ENCODE data around the gene MAPT.

The MAPT gene

GRCh38 chr17:45977976-45978626 lies 83.7 kb downstream of the MAPT start:
- no peak for TF ChIP-seq CTCF (IDR thresholded peaks at IDR 0.05; ENCODE audit: low read length, missing control alignments)
- no peak overlapping the region for H3K4me3 ChIP-seq (replicated peaks; ENCODE audit: low read depth, low read length)
- no peak for DNase-seq (ENCODE audit: low read depth)

GRCh38 chr17:45979137-45979536 lies 84.8 kb downstream of the MAPT start:
- no peak for TF ChIP-seq CTCF (IDR thresholded peaks at IDR 0.05; ENCODE audit: low read length, missing control alignments)
- no peak overlapping the region for H3K4me3 ChIP-seq (replicated peaks; ENCODE audit: low read depth, low read length)
- DNase-seq (ENCODE audit: low read depth), result no peak

- H3K4me3 ChIP-seq (replicated peaks; ENCODE audit: low read depth, low read length), result no peak overlapping the region
- DNase-seq (ENCODE audit: low read depth), result no peak
- no peak for TF ChIP-seq CTCF (IDR thresholded peaks at IDR 0.05; ENCODE audit: low read length, missing control alignments)
Measured at GRCh38 chr17:45980855-45981254, 86.5 kb downstream of the MAPT start.

GRCh38 chr17:45981306-45981705 lies 87.0 kb downstream of the MAPT start:
- TF ChIP-seq CTCF (IDR thresholded peaks at IDR 0.05; ENCODE audit: low read length, missing control alignments), result no peak
- DNase-seq (ENCODE audit: low read depth), result no peak
- no peak overlapping the region for H3K4me3 ChIP-seq (replicated peaks; ENCODE audit: low read depth, low read length)

GRCh38 chr17:45982791-45983613 lies 88.6 kb downstream of the MAPT start:
- no peak for TF ChIP-seq CTCF (IDR thresholded peaks at IDR 0.05; ENCODE audit: low read length, missing control alignments)

GRCh38 chr17:45983614-45984310 lies 89.4 kb downstream of the MAPT start:
- no peak overlapping the region for H3K4me3 ChIP-seq (replicated peaks; ENCODE audit: low read depth, low read length)
- no peak for TF ChIP-seq CTCF (IDR thresholded peaks at IDR 0.05; ENCODE audit: low read length, missing control alignments)
- DNase-seq (ENCODE audit: low read depth), result no peak

More at GRCh38 chr17:45982791-45983613, 88.6 kb downstream of the MAPT start:
- DNase-seq (ENCODE audit: low read depth), result no peak
- H3K4me3 ChIP-seq (replicated peaks; ENCODE audit: low read depth, low read length), result no peak overlapping the region
